SW 1271 (cell line): Measurements from ENCODE around the gene FRA10AC1.

Experiments used
- DNase-seq, 2 experiments: peaks; one replicate each; lab custom pipeline; 2025; lab: John Stamatoyannopoulos, UW

Gene FRA10AC1

DNA sequence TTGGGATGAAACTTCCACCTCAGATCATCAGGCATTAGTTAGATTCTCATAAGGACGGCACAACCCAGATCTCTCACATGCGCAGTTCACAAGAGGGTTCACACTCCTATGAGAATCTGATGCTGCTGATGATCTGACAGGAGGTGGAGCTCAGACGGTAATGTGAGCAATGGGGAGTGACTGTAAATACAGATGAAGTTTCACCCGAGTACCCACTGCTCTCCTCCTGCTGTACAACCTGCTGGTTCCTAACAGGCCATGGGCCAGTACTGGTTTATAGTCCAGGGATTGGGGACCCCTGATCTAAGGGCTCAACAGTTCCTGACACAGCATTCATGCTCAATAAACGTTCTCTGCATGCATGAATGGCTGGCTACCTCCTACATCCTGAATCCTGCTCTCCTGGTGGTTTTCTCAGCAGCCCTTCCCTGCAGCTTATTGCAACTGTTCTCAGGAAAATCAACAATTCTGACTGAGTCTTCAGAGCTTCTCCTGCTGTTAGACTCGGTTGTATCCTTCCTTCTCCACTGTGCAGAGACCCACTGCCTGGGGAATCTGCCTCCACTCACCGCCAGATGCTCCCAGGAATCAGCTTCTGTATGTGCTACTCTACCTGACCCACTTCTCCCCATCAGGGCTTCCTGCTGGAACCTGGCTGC, 72.6 kb downstream of the FRA10AC1 start:
- DNase-seq, result no peak

DNA sequence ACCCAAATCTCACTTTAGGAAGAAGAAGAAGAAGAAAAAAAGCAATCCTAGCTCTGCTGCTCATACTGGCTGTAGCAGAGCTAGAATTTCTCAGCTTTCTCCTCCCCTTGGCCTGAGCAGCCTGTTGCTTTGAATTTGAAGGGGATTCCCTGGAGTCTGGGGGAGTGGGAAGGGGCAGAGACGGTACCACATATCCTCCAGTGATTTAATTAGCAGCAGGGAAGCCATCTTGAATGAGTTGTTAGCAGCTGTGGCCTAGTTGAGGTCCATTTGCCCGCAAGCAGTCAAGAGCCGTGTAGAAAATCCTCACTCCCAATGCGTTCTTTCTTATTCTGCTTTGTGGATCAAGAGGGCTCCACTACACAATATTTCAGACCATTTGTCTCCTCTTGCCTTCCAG, 73.5 kb downstream of the FRA10AC1 start:
- DNase-seq, result no peak

DNA sequence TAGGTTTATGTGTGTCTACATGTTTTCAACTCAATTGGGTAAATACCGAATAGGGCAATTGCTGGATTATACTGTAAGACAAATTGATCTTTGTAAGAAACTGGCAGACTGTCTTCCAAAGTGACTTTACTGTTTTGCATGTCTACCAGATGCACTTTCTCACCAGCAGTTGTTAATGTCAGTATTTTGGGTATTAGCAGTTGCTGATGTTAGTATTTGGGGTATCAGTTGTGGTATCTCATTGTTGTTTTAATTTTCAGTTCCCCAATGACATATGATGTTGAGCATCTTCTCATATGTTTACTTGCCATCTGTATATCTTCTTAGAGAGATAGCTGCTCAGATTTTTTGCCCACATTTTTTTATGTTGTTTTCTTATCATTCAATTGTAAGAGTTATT, 79.5 kb downstream of the FRA10AC1 start:
- DNase-seq, result no peak

GRCh38 chr10:93620925-93621324, 81.5 kb downstream of the FRA10AC1 start:
- no peak for DNase-seq
